Prostate gland (tissue), 2 donors: ENCODE data around the gene SPTBN5.
"Not testable (repeated sequence)": the region's sequence is repeated elsewhere in the genome, so short reads cannot be mapped to it uniquely, and the experiment has no call there.

Experiments
- POLR2A ChIP-seq: fragments of 450-650 bp; IDR thresholded peaks from one replicate; pipeline ENCODE4 v1.6.1; 2016; ENCODE audit warnings: antibody characterized with exemption, mild to moderate bottlenecking
- POLR2AphosphoS5 ChIP-seq: sonication (generic); formaldehyde crosslinking; IDR thresholded peaks from one replicate; pipeline ENCODE4 v1.6.1; 2017; ENCODE audit warnings: antibody characterized with exemption
- TF ChIP-seq, protein P1 (sequence below), 4 experiments: fragments of 200-600 bp in 2 of 4; fragments of 450-650 bp in 2 of 4; sonication (generic) in 2 of 4; IDR thresholded peaks; 1 replicate in 3 of 4; 2 replicates in 1 of 4; pipeline ENCODE4 v1.5.1; 2016 to 2019; ENCODE audit warnings: antibody characterized with exemption in 4 of 4, mild to moderate bottlenecking in 2 of 4, moderate library complexity in 2 of 4

DNA sequence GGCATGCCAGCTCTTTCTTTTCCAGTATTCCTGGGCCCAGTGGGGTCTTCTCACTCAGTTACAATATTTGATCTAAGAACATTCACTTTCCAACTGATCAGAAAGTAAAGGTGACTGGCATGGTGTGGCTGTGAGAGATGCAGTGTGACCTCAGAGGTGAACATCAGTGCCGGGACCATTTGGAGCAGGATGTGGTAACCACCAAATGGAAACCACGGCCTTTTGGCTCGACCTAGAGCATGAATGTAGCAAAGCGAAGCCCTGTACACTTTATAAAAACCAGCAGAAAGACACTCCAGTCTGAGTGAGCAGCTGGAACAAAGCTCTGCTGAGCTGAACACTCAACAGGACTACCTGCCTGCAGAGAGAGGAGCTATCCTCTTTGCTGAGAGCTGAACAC lies 62.6 kb downstream of the SPTBN5 start:
- TF ChIP-seq, protein P1, sequence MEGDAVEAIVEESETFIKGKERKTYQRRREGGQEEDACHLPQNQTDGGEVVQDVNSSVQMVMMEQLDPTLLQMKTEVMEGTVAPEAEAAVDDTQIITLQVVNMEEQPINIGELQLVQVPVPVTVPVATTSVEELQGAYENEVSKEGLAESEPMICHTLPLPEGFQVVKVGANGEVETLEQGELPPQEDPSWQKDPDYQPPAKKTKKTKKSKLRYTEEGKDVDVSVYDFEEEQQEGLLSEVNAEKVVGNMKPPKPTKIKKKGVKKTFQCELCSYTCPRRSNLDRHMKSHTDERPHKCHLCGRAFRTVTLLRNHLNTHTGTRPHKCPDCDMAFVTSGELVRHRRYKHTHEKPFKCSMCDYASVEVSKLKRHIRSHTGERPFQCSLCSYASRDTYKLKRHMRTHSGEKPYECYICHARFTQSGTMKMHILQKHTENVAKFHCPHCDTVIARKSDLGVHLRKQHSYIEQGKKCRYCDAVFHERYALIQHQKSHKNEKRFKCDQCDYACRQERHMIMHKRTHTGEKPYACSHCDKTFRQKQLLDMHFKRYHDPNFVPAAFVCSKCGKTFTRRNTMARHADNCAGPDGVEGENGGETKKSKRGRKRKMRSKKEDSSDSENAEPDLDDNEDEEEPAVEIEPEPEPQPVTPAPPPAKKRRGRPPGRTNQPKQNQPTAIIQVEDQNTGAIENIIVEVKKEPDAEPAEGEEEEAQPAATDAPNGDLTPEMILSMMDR (IDR thresholded peaks at IDR 0.05), result not testable (repeated sequence)
- TF ChIP-seq POLR2AphosphoS5, POLR2A: not testable (repeated sequence)
